ENCODE measurements around the gene FZR1.

- TF ChIP-seq REST (IDR thresholded peaks at IDR 0.05; ENCODE audit: unreplicated experiment) (no peak), CTCF (conservative IDR thresholded peaks at IDR 0.05; ENCODE audit: low read depth in 2 of 2) (0 out of 4 replicates have a peak, but pooled peaks of 1 of the 2 experiments have one; percentile 6), POLR2AphosphoS5 (IDR thresholded peaks at IDR 0.05; ENCODE audit: low read depth) (no peak), STAT1 (IDR thresholded peaks at IDR 0.05; ENCODE audit: unreplicated experiment) (no peak), EZH2phosphoT487 (IDR thresholded peaks at IDR 0.05; ENCODE audit: unreplicated experiment) (no peak), EZH2 (IDR thresholded peaks at IDR 0.05; ENCODE audit: low read depth, unreplicated experiment) (no peak), ETS1 (IDR thresholded peaks at IDR 0.05) (no peak), NANOG (IDR thresholded peaks at IDR 0.05; ENCODE audit: borderline replicate concordance) (no peak), CREB1 (CRISPR knock-in tag; IDR thresholded peaks at IDR 0.05; ENCODE audit: low read depth) (no peak), JUNB (IDR thresholded peaks at IDR 0.05; ENCODE audit: unreplicated experiment) (no peak)
Observed at GRCh38 chr19:3492131-3492839, 13.8 kb upstream of the FZR1 start.
